HFFc6 (cell line): Measurements from ENCODE around the gene ENGASE. TPM values are rescaled to one million over a fixed set of nuclear protein-coding genes. Genes with fewer than 3 reads are reported as not detected.

Experiments
- DNase-seq: peaks from one replicate; pipeline ENCODE4 v3.0.0-alpha.2; 2018
- H3K27ac Mint-ChIP-seq: 2 replicates; pipeline ENCODE4 v1.8.0; 2020; ENCODE audit warnings: mild to moderate bottlenecking, mixed read lengths
- H3K27me3 Mint-ChIP-seq: 2 replicates; pipeline ENCODE4 v1.8.0; 2021; ENCODE audit warnings: mild to moderate bottlenecking, moderate library complexity, mixed read lengths; ENCODE audit not compliant: insufficient read depth
- H3K36me3 Mint-ChIP-seq: 2 replicates; pipeline ENCODE4 v1.8.0; 2021; ENCODE audit warnings: low read depth, mixed read lengths
- H3K4me1 Mint-ChIP-seq: 2 replicates; pipeline ENCODE4 v1.8.0; 2020; ENCODE audit warnings: low read depth, mixed read lengths
- H3K4me3 Mint-ChIP-seq: 2 replicates; pipeline ENCODE4 v1.8.0; 2020; ENCODE audit warnings: mild to moderate bottlenecking, moderate library complexity, mixed read lengths
- H3K9me3 Mint-ChIP-seq: 2 replicates; pipeline ENCODE4 v1.8.0; 2020; ENCODE audit warnings: mild to moderate bottlenecking, mixed read lengths
- total RNA-seq, 6 experiments: library from RNA; stranded (reverse); fragmentation: NEBNext Ultra II Directional; extraction: Animal tissue kit (Norgen Biotek cat#: 25700); gene quantifications; 2 replicates in 1 of 6; 3 replicates in 5 of 6; pipeline ENCODE4 v1.2.3, GENCODE V29; 2021
- TF ChIP-seq, protein P1 (sequence below): fragments of 200-600 bp; sonication (generic); IDR thresholded peaks from 2 replicates; pipeline ENCODE4 v1.5.0; 2021; ENCODE audit warnings: antibody characterized with exemption, mild to moderate bottlenecking

Gene ENGASE
- total RNA-seq, 6 experiments from 2014 or later, result 11.1 to 13.8 (median 11.8) TPM

DNA sequence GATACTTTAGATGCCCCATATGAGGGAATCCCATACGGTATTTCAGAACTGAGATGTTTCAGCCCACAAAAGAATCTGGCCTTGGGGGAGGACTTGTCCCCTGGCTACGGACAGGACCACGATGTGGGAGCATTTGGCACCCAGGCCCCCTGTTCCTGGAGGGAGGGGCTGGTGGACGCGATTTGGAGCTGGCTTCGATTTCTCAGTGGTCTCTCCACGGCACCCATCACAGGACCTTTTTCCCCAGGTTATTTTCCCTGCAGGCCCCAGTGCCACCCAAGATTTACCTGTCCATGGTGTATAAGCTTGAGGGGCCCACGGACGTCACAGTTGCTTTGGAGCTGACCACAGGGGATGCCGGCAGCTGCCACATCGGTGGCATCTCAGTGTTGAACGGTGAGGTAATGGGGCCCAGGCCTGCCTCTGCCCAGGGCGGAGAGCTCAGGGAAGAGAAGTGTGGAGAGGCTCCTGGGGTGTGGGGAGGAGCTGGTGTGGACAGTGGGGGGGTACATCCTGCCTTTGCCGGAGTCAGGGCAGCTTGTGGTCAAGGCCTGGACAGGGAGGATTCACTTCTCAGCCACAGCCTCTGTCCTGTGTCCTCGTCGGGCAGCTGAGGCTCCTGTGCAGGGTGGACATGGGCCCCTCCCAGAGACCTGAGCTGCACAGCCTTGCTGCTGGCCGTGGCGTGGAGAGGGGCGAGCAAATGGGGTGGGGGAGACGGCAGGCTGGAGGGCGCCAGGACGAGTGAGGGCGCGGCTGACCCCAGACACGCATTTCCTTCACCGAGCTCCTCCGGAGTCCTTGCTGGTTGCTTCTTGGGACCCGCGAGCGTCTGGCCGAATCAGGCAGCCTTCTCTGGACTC is 9.9 kb downstream of the ENGASE start:
- H3K4me1 Mint-ChIP-seq, result no peaks in the 10 kb centered on the region

DNA sequence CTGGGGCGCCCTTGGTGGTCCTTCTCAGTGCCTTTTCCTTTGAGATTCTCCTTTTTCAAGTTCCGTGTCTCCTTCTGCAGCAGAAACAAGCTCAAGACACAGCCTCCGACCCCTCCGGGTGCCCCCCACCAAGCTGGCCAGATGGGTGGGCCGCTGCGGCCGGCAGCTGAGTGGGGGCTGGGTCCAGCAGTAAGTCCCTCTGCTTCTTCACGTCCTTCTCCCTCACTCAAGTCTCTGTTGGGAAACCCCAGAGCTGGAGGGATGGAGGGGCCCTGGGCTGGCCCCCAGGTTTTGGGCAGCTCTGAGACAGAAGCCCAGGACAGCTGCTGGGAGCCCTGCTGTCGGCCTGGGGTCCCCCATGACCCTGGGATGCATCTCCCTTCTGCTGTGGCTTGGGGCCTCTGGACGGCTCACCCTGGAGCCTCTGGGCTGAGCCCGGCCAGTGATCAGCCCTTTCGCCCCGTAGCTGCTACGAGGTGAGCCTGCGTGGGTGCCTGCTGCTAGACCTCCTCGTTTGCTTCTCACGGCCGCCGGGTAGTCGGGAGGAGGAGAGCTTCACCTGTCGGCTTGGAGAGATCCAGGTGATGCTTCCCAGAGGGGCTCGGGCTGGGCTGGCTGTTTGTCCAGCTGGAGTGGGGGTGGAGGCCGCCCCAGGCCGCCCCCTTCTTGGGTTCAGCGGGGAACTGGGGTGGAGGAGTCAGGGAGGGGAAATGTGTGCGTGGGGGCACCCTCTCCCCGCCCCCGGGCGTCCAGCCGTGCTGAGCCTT is 10.7 kb downstream of the ENGASE start:
- DNase-seq, result no peak
- Mint-ChIP-seq H3K36me3 (peaks cover 3% of the 10 kb centered on the region; the same call in 1 of the 2 replicates), H3K27me3 (no peaks in the 10 kb centered on the region), H3K9me3 (no peaks in the 10 kb centered on the region), H3K4me3 (no peak overlapping the region), H3K4me1 (peaks cover under 1% of the 10 kb centered on the region; the same call in 1 of the 2 replicates), H3K27ac (no peak overlapping the region)
- TF ChIP-seq, protein P1, sequence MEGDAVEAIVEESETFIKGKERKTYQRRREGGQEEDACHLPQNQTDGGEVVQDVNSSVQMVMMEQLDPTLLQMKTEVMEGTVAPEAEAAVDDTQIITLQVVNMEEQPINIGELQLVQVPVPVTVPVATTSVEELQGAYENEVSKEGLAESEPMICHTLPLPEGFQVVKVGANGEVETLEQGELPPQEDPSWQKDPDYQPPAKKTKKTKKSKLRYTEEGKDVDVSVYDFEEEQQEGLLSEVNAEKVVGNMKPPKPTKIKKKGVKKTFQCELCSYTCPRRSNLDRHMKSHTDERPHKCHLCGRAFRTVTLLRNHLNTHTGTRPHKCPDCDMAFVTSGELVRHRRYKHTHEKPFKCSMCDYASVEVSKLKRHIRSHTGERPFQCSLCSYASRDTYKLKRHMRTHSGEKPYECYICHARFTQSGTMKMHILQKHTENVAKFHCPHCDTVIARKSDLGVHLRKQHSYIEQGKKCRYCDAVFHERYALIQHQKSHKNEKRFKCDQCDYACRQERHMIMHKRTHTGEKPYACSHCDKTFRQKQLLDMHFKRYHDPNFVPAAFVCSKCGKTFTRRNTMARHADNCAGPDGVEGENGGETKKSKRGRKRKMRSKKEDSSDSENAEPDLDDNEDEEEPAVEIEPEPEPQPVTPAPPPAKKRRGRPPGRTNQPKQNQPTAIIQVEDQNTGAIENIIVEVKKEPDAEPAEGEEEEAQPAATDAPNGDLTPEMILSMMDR, result no peak

More for the DNA sequence above, 9.9 kb downstream of the ENGASE start:
- H3K4me3 Mint-ChIP-seq, result no peak overlapping the region
- no peak overlapping the region for H3K27ac Mint-ChIP-seq
- DNase-seq, result no peak
- peaks cover 3% of the 10 kb centered on the region; the same call in 1 of the 2 replicates for H3K36me3 Mint-ChIP-seq
- H3K27me3 Mint-ChIP-seq, result no peaks in the 10 kb centered on the region; the same call in 1 of the 2 replicates
- no peaks in the 10 kb centered on the region for H3K9me3 Mint-ChIP-seq
- TF ChIP-seq, protein P1, result no peak

DNA sequence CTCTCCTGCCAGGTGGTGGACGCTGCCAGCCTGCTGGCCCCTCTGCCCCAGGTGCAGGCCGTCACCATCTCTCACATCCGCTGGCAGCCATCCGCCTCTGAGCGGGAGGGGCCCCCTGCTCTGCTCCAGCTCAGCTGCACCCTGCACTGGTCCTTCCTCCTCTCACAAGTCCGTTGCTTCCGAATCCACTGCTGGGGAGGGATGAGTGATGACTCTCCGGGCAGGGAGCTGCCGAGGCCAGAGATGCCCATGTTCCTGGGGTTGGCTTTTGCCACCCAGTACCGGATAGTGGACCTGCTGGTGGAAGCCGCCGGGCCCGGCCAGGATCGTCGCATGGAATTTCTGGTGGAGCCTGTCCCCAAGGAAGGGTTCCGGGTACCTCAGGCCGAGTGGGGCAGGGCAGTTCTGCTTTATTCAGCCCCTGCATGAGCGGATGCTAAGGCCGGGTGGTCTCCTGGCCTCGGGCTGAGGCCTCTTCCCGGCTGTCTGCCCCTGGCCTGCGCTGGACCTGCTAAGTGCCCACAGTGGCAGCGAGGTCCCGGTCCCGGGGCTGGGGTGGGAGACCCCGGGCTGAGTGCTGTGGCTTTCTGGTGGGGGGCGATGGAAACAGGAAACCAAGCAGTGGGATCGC is 11.4 kb downstream of the ENGASE start:
- H3K27me3 Mint-ChIP-seq, result no peaks in the 10 kb centered on the region
- no peak for DNase-seq
- no peaks in the 10 kb centered on the region for H3K9me3 Mint-ChIP-seq
- H3K4me1 Mint-ChIP-seq, result peaks cover 6% of the 10 kb centered on the region; the same call in 1 of the 2 replicates
- TF ChIP-seq, protein P1, result no peak
- H3K36me3 Mint-ChIP-seq, result 0 out of 2 replicates have a peak, but pooled peaks cover 3% of the 10 kb centered on the region
- H3K27ac Mint-ChIP-seq, result no peak overlapping the region
- no peak overlapping the region for H3K4me3 Mint-ChIP-seq

DNA sequence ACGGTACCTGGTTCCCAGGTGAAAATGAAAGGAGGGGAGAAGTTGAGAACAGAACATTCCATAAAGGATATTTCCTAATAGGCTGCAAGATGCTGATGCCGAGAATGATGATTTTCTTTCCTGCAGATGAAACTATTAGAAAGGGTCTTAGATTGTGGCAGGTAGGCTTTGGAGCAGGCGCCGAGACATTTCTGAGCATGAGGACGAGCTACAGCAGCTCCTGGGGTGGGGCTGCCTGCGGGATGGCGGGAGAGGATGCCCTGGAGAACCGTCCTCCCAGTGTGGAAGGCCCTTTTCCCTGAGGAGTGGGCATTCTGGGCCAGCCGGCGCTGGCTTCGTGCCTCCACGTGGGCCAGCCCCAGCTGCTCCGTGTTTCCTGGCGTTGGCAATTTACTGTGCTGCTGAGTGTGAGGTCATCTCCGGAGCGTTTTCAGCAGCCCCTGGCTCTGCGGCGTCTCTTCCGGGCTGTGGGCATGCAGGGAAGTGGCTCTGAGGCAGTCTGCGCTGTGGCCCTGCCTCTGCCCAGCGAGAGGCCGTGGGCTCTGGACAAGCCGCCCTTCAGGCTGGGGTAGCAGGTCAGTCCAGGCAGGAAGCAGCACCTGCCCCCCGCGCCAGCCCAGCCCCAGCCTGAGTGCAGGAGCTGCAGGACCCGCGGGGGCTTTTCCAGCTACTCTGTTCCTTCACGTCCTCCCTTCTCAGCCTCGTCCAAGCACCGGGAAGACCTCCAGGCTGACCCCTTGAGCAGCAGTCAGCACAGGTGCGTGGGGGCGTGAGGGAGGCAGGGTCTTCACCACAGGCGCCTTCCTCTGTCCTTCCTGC is 12.2 kb downstream of the ENGASE start:
- Mint-ChIP-seq H3K4me3 (no peak overlapping the region), H3K9me3 (no peaks in the 10 kb centered on the region), H3K4me1 (peaks cover 6% of the 10 kb centered on the region; the same call in 1 of the 2 replicates), H3K27me3 (peaks cover 2% of the 10 kb centered on the region; the same call in 1 of the 2 replicates), H3K36me3 (0 out of 2 replicates have a peak, but pooled peaks cover 2% of the 10 kb centered on the region), H3K27ac (no peak overlapping the region)
- DNase-seq, result no peak
- TF ChIP-seq, protein P1, result no peak
